Stimulated activated CD4-positive, alpha-beta T cell treated with anti-CD3 and anti-CD28 coated beads, Interleukin-4, amount 100 ng/mL, for 4 hours (primary cell): ENCODE data around the gene ASNSD1.
"Not testable (repeated sequence)": the region's sequence is repeated elsewhere in the genome, so short reads cannot be mapped to it uniquely, and the experiment has no call there.

Experiments used
- DNase-seq, 2 experiments: peaks; one replicate each; pipeline ENCODE4 v3.0.0-alpha.2; 2020

ASNSD1 gene

DNA sequence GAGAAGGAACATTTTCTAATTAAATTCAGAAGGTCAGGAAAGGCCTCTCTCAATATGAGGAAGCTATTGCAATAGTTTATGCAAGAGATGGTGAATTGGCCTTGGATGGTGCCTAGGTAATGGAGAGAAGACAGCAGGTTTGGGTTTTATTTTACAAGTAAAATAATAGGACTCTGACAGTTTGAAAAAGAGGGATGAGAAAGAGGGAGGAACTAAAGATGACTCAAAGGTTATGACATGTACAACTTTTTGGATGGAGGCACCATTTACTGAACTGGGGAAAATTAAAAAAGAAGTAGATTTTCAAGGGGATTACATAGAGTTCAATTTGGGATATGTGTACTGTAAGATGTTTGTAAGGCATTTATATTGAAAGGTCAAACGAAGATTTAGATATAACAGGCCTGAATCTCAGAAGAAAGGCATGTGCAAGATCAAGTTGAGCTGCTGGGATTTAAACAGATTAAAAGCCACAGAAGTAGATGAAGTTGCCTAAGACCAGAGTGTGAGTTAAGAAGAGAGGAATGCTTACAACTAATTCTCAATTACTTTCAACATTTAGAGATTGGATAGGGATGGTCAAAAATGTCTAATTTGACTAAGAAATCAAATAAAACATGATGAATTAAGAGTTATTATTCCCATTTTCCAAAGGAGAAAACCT lies 12.3 kb upstream of the ASNSD1 start:
- no peak for DNase-seq

- no peak for DNase-seq
Measured at GRCh38 chr2:189651284-189651683, 10.0 kb upstream of the ASNSD1 start.

DNA sequence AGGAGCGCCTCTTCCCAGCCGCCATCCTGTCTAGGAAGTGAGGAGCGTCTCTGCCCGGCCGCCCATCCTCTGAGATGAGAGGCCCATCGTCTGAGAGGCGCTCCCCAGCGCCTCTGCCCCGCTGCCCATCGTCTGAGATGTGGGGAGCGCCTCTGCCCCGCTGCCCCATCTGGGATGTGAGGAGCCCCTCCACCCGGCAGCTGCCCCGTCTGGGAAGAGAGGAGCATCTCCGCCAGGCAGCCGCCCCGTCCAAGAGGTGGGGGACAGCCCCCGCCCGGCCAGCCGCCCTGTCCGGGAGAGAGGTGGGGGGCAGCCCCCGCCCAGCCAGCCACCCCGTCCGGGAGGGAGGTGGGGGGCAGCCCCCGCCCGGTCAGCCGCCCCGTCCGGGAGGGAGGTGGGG lies 7.8 kb upstream of the ASNSD1 start:
- not testable (repeated sequence) for DNase-seq

DNA sequence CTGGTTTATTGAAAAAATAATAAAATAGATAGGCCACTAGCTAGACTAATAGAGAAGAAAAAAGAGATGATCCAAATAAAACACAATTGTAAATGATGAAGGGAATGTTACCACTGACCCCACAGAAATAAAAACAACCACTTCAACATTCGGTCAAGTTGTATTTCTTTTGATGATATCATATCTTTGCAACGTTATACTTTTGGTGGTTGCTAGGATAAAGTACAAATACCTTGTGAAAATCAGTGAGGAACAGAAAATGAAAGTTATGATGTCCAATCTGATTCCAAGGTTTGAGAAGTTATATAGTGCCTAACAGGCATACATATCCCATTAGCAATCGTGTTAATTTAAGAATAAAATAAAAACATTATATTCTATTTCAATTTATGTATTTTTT lies 6.6 kb upstream of the ASNSD1 start:
- DNase-seq, result no peak

GRCh38 chr2:189657867-189658266 lies 3.4 kb upstream of the ASNSD1 start:
- DNase-seq, result peak in 1 of 2 experiments; percentile 38

DNA sequence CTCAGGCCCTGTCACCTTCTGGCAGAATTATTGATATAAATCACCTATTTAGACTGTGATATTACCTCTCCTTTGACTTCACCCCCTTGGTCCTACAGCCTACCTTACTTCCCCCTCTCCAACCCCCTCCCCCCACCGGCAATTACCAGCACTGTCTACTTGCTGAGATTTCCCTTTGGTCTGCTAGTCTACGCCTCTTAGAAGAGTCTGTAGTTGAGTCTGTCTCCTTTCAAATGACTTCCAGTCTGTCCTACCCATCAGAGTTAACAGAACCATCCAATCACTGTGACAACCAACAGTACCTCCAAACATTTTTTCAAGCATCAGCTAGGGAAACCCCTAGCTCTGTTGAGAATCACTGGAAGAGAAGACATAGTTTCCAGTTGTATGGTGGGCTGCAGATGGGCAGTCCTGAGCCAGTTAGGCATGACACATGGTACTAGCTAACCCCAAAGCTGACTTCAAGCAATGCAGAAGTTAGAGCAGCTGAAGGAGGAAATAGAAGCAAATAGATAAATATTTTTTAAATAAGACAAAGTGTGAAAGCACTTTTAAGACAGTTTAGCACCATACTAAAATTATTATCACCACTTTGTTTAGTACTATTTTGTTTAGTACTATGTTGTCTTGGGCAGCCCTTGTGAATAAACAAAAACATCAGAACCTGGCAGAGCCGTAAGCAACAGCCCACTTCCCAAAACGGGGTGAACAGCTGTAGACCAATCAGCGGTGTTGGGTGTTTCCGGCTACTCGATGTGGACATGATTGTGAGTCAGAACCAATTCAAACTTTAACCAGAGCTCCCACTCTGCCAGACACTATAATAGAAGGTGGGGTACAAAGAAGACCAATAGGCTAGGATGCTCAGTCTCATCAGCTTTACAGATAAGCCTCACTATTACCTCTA lies 2.7 kb upstream of the ASNSD1 start:
- no peak for DNase-seq

- no peak for DNase-seq
Measured at GRCh38 chr2:189659734-189660133, 1.5 kb upstream of the ASNSD1 start.

DNA sequence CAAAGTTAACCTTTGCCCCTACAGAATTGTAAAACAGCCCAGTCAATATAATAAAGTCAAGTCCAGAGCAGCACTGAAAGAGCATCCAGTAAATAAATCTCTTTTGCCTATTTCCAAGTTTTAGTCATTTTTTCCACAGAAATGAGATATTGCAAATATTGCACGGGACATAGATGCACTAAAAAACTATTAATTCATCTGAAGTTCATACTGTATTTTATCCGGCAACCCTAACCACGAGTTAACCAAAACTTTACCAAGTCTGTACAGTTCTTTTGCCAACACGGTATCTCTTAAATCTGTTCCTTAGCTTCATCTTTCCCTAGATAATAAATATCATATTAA lies 484 bp upstream of the ASNSD1 start:
- no peak for DNase-seq

DNA sequence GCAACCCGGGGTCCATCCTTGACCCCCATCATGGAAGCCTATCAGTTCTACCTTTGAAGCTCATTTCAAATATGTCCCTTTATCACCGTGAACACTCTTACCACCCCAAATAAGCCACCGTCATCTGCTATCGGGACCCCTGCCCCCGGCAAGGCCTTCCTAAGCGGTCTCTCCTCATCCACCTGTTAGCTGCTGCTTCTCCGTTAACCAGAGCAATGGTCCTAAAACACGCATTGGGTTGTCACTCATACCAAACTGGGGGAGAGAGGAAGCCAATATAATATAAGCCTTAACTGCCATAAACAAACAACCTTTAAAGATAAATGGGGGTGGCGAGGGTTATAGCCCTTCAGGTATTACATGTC lies 680 bp downstream of the ASNSD1 start:
- no peak for DNase-seq

DNA sequence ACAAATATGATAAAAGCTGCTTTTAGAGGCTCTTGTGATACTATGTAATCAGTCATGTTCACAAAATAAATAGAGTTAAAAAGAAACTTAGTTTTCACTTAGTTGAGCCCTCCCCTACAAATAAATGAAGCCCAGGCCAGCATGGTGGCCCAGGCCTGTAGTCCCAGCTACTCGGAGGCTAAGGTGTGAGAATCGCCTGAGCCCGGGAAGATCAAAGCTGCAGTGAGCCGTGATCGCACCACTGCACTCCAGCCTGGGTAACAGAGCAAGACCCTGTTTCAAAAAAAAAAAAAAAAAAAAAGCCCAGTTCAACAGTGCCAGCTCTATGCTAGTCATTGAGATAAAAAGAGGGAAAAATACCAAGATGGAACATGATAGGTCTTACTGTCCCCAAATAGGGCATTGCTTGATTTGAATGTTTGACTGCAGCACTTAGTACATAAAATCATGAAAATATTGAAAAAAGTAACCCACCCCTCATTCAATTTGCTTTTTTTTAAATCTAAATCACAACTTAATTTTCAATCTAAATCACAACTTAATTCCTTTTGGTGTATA lies 1.5 kb downstream of the ASNSD1 start:
- DNase-seq, result no peak

GRCh38 chr2:189663319-189663718 lies 2.1 kb downstream of the ASNSD1 start:
- not testable (repeated sequence) for DNase-seq

GRCh38 chr2:189669913-189670312 lies 8.7 kb downstream of the ASNSD1 start:
- DNase-seq, result no peak

DNA sequence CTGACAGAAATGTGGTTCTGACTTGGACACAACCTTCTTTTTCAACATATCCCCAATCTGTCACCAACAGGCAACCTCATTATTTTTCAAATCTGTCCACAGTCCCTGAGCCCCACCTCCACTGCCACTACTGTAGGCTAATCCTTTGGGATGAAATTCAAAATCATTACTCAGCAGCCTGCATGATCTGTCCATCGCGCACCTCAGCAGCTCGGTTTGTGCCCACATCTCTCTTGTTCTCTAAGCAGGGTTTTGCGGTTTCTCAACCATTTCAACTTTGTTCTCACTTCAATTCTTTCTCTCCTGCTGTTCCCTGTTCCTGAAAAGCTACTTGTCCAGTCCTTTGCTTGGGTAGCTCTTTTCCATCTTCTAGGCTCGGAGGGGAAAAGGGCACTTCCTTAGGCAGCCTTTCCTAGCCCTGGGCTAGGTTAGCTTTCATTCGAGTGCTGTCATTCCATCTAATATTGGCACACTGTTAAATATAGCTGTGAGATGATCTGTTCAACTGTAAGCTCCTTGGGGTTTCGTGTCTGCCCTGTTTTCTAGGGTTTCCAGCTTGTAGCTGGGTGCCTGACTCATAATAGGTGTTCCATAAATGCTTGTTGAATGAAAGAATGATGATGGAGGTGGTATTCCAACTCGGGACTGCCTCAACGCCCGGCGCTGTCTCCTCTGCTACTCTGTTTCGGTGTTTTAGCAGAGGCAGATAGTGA lies 12.6 kb downstream of the ASNSD1 start:
- DNase-seq, result no peak

GRCh38 chr2:189674374-189675112 lies 13.3 kb downstream of the ASNSD1 start, which contains the start of gene ANKAR:
Gene ANKAR (plus strand): TSS chr2:189674670. CDS start chr2:189676491, 1,821 bp downstream.
- DNase-seq, result peak; percentile 78 to 80

DNA sequence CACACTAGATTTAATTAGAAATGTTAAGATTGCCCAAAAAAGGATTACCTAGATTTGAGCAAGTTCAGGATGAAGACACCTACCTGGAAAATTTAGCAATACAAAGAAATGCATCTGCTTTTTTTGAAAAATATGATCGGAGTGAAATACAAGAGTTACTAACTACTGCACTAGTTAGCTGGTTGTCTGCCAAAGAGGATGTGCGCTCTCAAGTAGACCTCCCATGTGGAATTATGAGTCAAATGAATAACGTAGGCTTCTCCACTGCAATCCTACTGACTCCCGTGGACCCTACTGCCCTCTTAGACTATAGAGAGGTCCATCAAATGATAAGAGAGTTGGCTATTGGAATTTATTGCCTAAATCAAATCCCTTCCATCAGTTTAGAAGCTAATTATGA lies 15.2 kb downstream of the ASNSD1 start:
- DNase-seq, result no peak

DNA sequence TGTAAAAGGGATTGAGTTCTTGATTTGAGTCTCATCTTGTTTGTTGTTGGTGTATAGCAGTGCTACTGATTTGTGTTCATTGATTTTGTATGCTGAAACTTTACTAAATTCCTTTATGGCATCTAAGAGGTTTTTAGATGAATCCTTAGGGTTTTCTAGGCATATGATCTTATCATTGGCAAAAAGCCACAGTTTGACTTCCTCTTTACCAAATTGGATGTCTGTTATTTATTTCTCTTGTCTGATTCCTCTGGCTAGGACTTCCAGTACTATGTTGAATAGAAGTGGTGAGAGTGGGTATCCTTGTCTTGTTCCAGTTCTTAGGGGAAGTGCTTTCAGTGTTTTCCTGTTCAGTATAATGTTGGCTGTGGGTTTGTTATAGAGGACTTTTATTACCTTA lies 18.0 kb downstream of the ASNSD1 start:
- DNase-seq, result no peak

GRCh38 chr2:189681203-189681602 lies 19.9 kb downstream of the ASNSD1 start:
- DNase-seq, result no peak

DNA sequence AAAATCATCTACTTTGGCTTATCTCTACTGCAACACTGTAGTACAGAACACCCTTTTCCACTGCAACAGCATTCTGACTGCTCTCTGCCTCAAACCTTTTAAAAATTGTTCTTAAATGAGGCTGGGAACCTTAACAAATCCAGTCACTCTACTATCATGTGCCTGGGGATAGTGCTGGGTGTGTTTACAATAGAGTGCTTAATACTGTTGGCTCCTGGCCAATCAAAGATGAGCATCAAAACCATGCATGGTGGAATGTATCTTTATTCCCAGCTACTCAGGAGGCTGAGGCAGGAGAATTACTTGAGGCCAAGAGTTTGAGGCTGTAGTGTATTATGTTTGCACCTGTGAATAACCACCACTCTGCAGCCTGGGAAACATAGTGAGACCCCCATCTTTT lies 20.6 kb downstream of the ASNSD1 start:
- DNase-seq, result no peak

- no peak for DNase-seq
Measured at GRCh38 chr2:189683348-189683747, 22.1 kb downstream of the ASNSD1 start.

GRCh38 chr2:189684811-189685210 lies 23.6 kb downstream of the ASNSD1 start:
- no peak for DNase-seq

GRCh38 chr2:189685540-189686229 lies 24.4 kb downstream of the ASNSD1 start:
- no peak for DNase-seq

DNA sequence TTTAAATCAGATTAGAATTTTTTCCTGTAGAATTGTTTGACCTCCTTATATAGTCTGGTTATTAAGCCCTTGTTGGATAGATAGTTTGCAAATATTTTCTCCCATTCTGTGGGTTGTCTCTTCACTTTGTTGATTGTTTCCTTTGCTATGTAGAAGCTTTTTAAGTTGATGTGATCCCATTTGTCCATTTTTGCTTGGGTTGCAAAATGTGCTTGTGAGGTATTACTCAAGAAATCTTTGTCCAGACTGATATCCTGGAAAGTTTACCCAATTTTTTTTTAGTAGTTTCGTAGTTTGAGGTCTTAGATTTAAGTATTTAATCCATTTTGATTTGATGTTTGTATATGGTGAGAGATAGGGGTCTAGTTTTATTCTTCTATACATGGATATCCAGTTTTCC lies 26.5 kb downstream of the ASNSD1 start:
- not testable (repeated sequence) for DNase-seq
